Hematopoietic multipotent progenitor cell treated with erythropoietin and hydrocortisone succinate and interleukin-3 and kit ligand, for 4 days (in vitro differentiated cells): ENCODE measurements around the gene RIOK2.
A peak's percentile ranks its signal among the peaks of the same experiment; 100 is the strongest.
"Not testable (repeated sequence)": the region's sequence is repeated elsewhere in the genome, so short reads cannot be mapped to it uniquely, and the experiment has no call there.

Experiments
- DNase-seq: peaks from one replicate; pipeline ENCODE4 v3.0.0-alpha.2; 2015

The RIOK2 gene

GRCh38 chr5:97165726-97166125, 17.3 kb downstream of the RIOK2 start:
- DNase-seq, result no peak

GRCh38 chr5:97164846-97165245, 18.2 kb downstream of the RIOK2 start:
- DNase-seq, result no peak

GRCh38 chr5:97163790-97164285, 19.2 kb downstream of the RIOK2 start:
- no peak for DNase-seq

GRCh38 chr5:97163360-97163764, 19.7 kb downstream of the RIOK2 start:
- peak; percentile 56 for DNase-seq

- peak; percentile 79 for DNase-seq
Measured at GRCh38 chr5:97162045-97162444, 21.0 kb downstream of the RIOK2 start.

- DNase-seq, result no peak
Measured at GRCh38 chr5:97157689-97158088, 25.4 kb downstream of the RIOK2 start.

- DNase-seq, result no peak
Measured at GRCh38 chr5:97151370-97151769, 31.7 kb downstream of the RIOK2 start.

- no peak for DNase-seq
Measured at GRCh38 chr5:97150401-97150800, 32.6 kb downstream of the RIOK2 start.

- DNase-seq, result no peak
Measured at GRCh38 chr5:97149709-97150108, 33.3 kb downstream of the RIOK2 start.

- no peak for DNase-seq
Measured at GRCh38 chr5:97148288-97148687, 34.8 kb downstream of the RIOK2 start.

- DNase-seq, result no peak
Measured at GRCh38 chr5:97143704-97144103, 39.3 kb downstream of the RIOK2 start.

GRCh38 chr5:97142521-97143254, 40.4 kb downstream of the RIOK2 start, which contains the start of gene LIX1:
Gene LIX1 (minus strand): TSS chr5:97142611. CDS start chr5:97142576, 35 bp downstream.
- DNase-seq, result peak; percentile 78

GRCh38 chr5:97141539-97141938, 41.5 kb downstream of the RIOK2 start:
- DNase-seq, result no peak

GRCh38 chr5:97141031-97141430, 42.0 kb downstream of the RIOK2 start:
- no peak for DNase-seq

- not testable (repeated sequence) for DNase-seq
Measured at GRCh38 chr5:97140250-97140649, 42.8 kb downstream of the RIOK2 start.

- DNase-seq, result no peak
Measured at GRCh38 chr5:97136475-97136874, 46.6 kb downstream of the RIOK2 start.

- DNase-seq, result no peak
Measured at GRCh38 chr5:97135868-97136267, 47.2 kb downstream of the RIOK2 start.

GRCh38 chr5:97134634-97135033, 48.4 kb downstream of the RIOK2 start:
- no peak for DNase-seq

GRCh38 chr5:97133101-97133500, 49.9 kb downstream of the RIOK2 start:
- peak; percentile 28 for DNase-seq

GRCh38 chr5:97131921-97132320, 51.1 kb downstream of the RIOK2 start:
- DNase-seq, result no peak

GRCh38 chr5:97131139-97131710, 51.8 kb downstream of the RIOK2 start:
- DNase-seq, result no peak

GRCh38 chr5:97127727-97128126, 55.3 kb downstream of the RIOK2 start:
- no peak for DNase-seq

GRCh38 chr5:97125125-97125683, 57.8 kb downstream of the RIOK2 start:
- DNase-seq, result no peak

GRCh38 chr5:97124335-97124734, 58.7 kb downstream of the RIOK2 start:
- no peak for DNase-seq
